Endodermal cell (in vitro differentiated cells): Measurements from ENCODE around the gene CTSS. TPM values are rescaled to one million over a fixed set of nuclear protein-coding genes. Genes with fewer than 3 reads are reported as not detected.

Experiments used
- DNase-seq: peaks from one replicate; pipeline ENCODE4 v3.0.0-alpha.2; 2017
- H3K27ac ChIP-seq: 2 replicates; pipeline ENCODE4 v1.5.1; 2013; ENCODE audit warnings: mild to moderate bottlenecking, low read depth, low read length, moderate library complexity
- H3K27me3 ChIP-seq: 2 replicates; pipeline ENCODE4 v1.6.1; 2013; ENCODE audit warnings: mild to moderate bottlenecking, low read length, moderate library complexity; ENCODE audit not compliant: insufficient read depth, control insufficient read depth, poor library complexity, severe bottlenecking
- H3K36me3 ChIP-seq: 2 replicates; pipeline ENCODE4 v1.7.0; 2013; ENCODE audit warnings: mild to moderate bottlenecking, low read length, moderate library complexity; ENCODE audit not compliant: control insufficient read depth, insufficient read depth
- H3K4me1 ChIP-seq: one replicate; pipeline ENCODE4 v1.7.0; 2013; ENCODE audit warnings: low read length; ENCODE audit not compliant: control insufficient read depth, insufficient read depth
- H3K4me3 ChIP-seq: 2 replicates; pipeline ENCODE4 v1.5.1; 2013; ENCODE audit warnings: mild to moderate bottlenecking, low read length, moderate library complexity
- H3K9ac ChIP-seq: 2 replicates; pipeline ENCODE4 v1.6.1; 2013; ENCODE audit warnings: mild to moderate bottlenecking, low read length, moderate library complexity; ENCODE audit not compliant: poor library complexity, severe bottlenecking; ENCODE audit errors: extremely low read depth
- H3K9me3 ChIP-seq: 2 replicates; pipeline ENCODE4 v1.6.1; 2013; ENCODE audit warnings: mild to moderate bottlenecking, low read length, moderate library complexity; ENCODE audit not compliant: control insufficient read depth
- H3K27ac Mint-ChIP-seq: 2 replicates; pipeline ENCODE4 v1.8.0; 2020; ENCODE audit warnings: mixed read lengths
- H3K27me3 Mint-ChIP-seq: 2 replicates; pipeline ENCODE4 v1.8.0; 2021; ENCODE audit warnings: mild to moderate bottlenecking, mixed read lengths; ENCODE audit not compliant: insufficient read depth
- H3K36me3 Mint-ChIP-seq: 2 replicates; pipeline ENCODE4 v1.8.0; 2020; ENCODE audit warnings: low read depth, mixed read lengths
- H3K4me1 Mint-ChIP-seq: 2 replicates; pipeline ENCODE4 v1.8.0; 2020; ENCODE audit warnings: mixed read lengths
- H3K4me3 Mint-ChIP-seq: 2 replicates; pipeline ENCODE4 v1.8.0; 2020; ENCODE audit warnings: mild to moderate bottlenecking, moderate library complexity, mixed read lengths
- H3K9me3 Mint-ChIP-seq: 2 replicates; pipeline ENCODE4 v1.8.0; 2020; ENCODE audit warnings: mild to moderate bottlenecking, mixed read lengths
- CTCF ChIP-seq: fragments of 200-600 bp; sonication (generic); conservative IDR thresholded peaks from 2 replicates; pipeline ENCODE4 v1.5.0; 2021; ENCODE audit warnings: antibody characterized with exemption, mild to moderate bottlenecking
- WGBS, 2 experiments: methylation state at CpG; one replicate each; pipeline versions ENCODE4 v1.1.5 to v1.1.7; 2013; ENCODE audit warnings: missing lambda C conversion rate in 2 of 2, mixed read lengths in 1 of 2; ENCODE audit not compliant: insufficient coverage in 1 of 2, insufficient read length in 1 of 2; 5-methylcytosine and 5-hydroxymethylcytosine counted together
- total RNA-seq, 2 donors: library from RNA; stranded (reverse); fragmentation: NEBNext Ultra II Directional in 1 of 2; extraction: Animal tissue kit (Norgen Biotek cat#: 25700) in 1 of 2; gene quantifications; 2 replicates in 1 of 2; 3 replicates in 1 of 2; pipeline ENCODE4 v1.2.1, GENCODE V29; 2021

Gene CTSS
- total RNA-seq, 2 donors from 2014 or later = not detected

GRCh38 chr1:150763018-150763417 lies 2.6 kb downstream of the CTSS start:
- peaks cover 12% of the 10 kb centered on the region for H3K9me3 ChIP-seq
- H3K9me3 Mint-ChIP-seq = peaks cover 9% of the 10 kb centered on the region
- H3K4me3 Mint-ChIP-seq = no peak overlapping the region
- peaks cover 2% of the 10 kb centered on the region for H3K4me1 Mint-ChIP-seq
- DNase-seq = no peak
- H3K27me3 Mint-ChIP-seq = no peaks in the 10 kb centered on the region
- no peak overlapping the region for H3K27ac Mint-ChIP-seq
- no peaks in the 10 kb centered on the region for H3K4me1 ChIP-seq
- H3K36me3 Mint-ChIP-seq = peaks cover 3% of the 10 kb centered on the region
- no peaks in the 10 kb centered on the region for H3K36me3 ChIP-seq
- no peak overlapping the region for H3K9ac ChIP-seq
- no peak overlapping the region for H3K27ac ChIP-seq
- H3K27me3 ChIP-seq = no peaks in the 10 kb centered on the region
- no peak for TF ChIP-seq CTCF
- 85 to 88% methylated on average over 1 to 2 of the region's 3 CpGs for WGBS, 2 experiments
- no peak overlapping the region for H3K4me3 ChIP-seq

- peaks cover 2% of the 10 kb centered on the region for H3K4me1 Mint-ChIP-seq
- Histone ChIP-seq H3K9me3 (peaks cover 12% of the 10 kb centered on the region), H3K9ac (no peak overlapping the region), H3K4me3 (no peak overlapping the region), H3K27me3 (no peaks in the 10 kb centered on the region), H3K27ac (no peak overlapping the region), H3K36me3 (no peaks in the 10 kb centered on the region), H3K4me1 (no peaks in the 10 kb centered on the region)
- peaks cover 9% of the 10 kb centered on the region for H3K9me3 Mint-ChIP-seq
- peaks cover 3% of the 10 kb centered on the region for H3K36me3 Mint-ChIP-seq
- TF ChIP-seq CTCF = no peak
- no peak for DNase-seq
- WGBS, 2 experiments = 93 to 100% methylated on average over 1 to 2 of the region's 2 CpGs
- H3K4me3 Mint-ChIP-seq = no peak overlapping the region
- H3K27me3 Mint-ChIP-seq = no peaks in the 10 kb centered on the region
- no peak overlapping the region for H3K27ac Mint-ChIP-seq
Measured at GRCh38 chr1:150762552-150762951, 3.0 kb downstream of the CTSS start.

GRCh38 chr1:150761801-150762200 lies 3.8 kb downstream of the CTSS start:
- Mint-ChIP-seq H3K9me3 (peaks cover 9% of the 10 kb centered on the region), H3K27me3 (no peaks in the 10 kb centered on the region), H3K36me3 (peaks cover 3% of the 10 kb centered on the region), H3K27ac (no peak overlapping the region), H3K4me1 (peaks cover 2% of the 10 kb centered on the region), H3K4me3 (no peak overlapping the region)
- no peak for DNase-seq
- Histone ChIP-seq H3K4me3 (no peak overlapping the region), H3K27ac (no peak overlapping the region), H3K27me3 (no peaks in the 10 kb centered on the region), H3K36me3 (no peaks in the 10 kb centered on the region), H3K4me1 (no peaks in the 10 kb centered on the region), H3K9ac (no peak overlapping the region), H3K9me3 (peaks cover 12% of the 10 kb centered on the region)
- no peak for TF ChIP-seq CTCF
- WGBS, 2 experiments = 100% methylated on average over 1 of the region's 1 CpG; no CpG with 5 or more reads in 1 of the 2 experiments
